Vagina (tissue), 2 donors: Measurements from ENCODE around the gene SPATA31D3.

Experiments used
- CTCF ChIP-seq, 3 experiments: fragments of 450-650 bp in 2 of 3; fragments of 200-600 bp in 1 of 3; sonication (generic) in 1 of 3; IDR thresholded peaks; one replicate each; pipeline ENCODE4 v1.5.1; 2017 to 2019; ENCODE audit warnings: antibody characterized with exemption in 3 of 3, mild to moderate bottlenecking in 2 of 3, moderate library complexity in 2 of 3
- POLR2A ChIP-seq, 2 donors: fragments of 450-650 bp; IDR thresholded peaks; one replicate each; pipeline ENCODE4 v1.6.1; 2017; ENCODE audit warnings: antibody characterized with exemption in 2 of 2, mild to moderate bottlenecking in 2 of 2, moderate library complexity in 2 of 2
- POLR2AphosphoS5 ChIP-seq, 2 donors: sonication (generic); formaldehyde crosslinking; IDR thresholded peaks; one replicate each; pipeline ENCODE4 v1.9.0; 2017; ENCODE audit warnings: antibody characterized with exemption in 2 of 2, mild to moderate bottlenecking in 2 of 2, low read depth in 1 of 2; ENCODE audit not compliant: insufficient read depth in 1 of 2

- TF ChIP-seq CTCF (IDR thresholded peaks at IDR 0.05): no peak
- TF ChIP-seq POLR2A (IDR thresholded peaks at IDR 0.05): no peak
- TF ChIP-seq POLR2AphosphoS5 (IDR thresholded peaks at IDR 0.05; ENCODE audit: insufficient read depth in 1 of 2, low read depth in 1 of 2): no peak
These were observed 50.4 kb downstream of the SPATA31D3 start for GRCh38 chr9:81993656-81994055.
